ENCODE results near the gene ENDOU.

GRCh38 chr12:47754881-47755280 lies 29.6 kb upstream of the ENDOU start:
- TF ChIP-seq, protein P1, sequence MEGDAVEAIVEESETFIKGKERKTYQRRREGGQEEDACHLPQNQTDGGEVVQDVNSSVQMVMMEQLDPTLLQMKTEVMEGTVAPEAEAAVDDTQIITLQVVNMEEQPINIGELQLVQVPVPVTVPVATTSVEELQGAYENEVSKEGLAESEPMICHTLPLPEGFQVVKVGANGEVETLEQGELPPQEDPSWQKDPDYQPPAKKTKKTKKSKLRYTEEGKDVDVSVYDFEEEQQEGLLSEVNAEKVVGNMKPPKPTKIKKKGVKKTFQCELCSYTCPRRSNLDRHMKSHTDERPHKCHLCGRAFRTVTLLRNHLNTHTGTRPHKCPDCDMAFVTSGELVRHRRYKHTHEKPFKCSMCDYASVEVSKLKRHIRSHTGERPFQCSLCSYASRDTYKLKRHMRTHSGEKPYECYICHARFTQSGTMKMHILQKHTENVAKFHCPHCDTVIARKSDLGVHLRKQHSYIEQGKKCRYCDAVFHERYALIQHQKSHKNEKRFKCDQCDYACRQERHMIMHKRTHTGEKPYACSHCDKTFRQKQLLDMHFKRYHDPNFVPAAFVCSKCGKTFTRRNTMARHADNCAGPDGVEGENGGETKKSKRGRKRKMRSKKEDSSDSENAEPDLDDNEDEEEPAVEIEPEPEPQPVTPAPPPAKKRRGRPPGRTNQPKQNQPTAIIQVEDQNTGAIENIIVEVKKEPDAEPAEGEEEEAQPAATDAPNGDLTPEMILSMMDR (IDR thresholded peaks at IDR 0.05): no peak
- no peak for TF ChIP-seq POLR2AphosphoS5 (IDR thresholded peaks at IDR 0.05; ENCODE audit: low read depth, low read length)
